Calu3 (cell line): ENCODE data around the gene KLK14. TPM values are rescaled to one million over a fixed set of nuclear protein-coding genes. Genes with fewer than 3 reads are reported as not detected.

Source experiments
- BruUV-seq: library from RNA; stranded (reverse); fragments of 400-500 nt; replicated peaks from 2 replicates; lab custom pipeline; 2021; lab: Mats Ljungman, UMichigan
- CTCF ChIA-PET: fragments of 300-600 bp; sonication (Branson Sonifier 250); formaldehyde crosslinking; loops from one replicate; lab custom pipeline; 2022; ENCODE audit warnings: antibody characterized with exemption; lab: Charles Lee
- DNase-seq: peaks from one replicate; pipeline ENCODE4 v3.0.0; 2022
- H3K27ac Mint-ChIP-seq: one replicate; pipeline ENCODE4 v1.8.0; 2022; ENCODE audit warnings: mixed read lengths; ENCODE audit not compliant: unreplicated experiment
- H3K27me3 Mint-ChIP-seq: one replicate; pipeline ENCODE4 v1.8.0; 2022; ENCODE audit warnings: mixed read lengths; ENCODE audit not compliant: unreplicated experiment
- H3K36me3 Mint-ChIP-seq: one replicate; pipeline ENCODE4 v1.8.0; 2022; ENCODE audit warnings: mild to moderate bottlenecking, moderate library complexity, mixed read lengths; ENCODE audit not compliant: insufficient read depth, unreplicated experiment
- H3K4me1 Mint-ChIP-seq: one replicate; pipeline ENCODE4 v1.8.0; 2022; ENCODE audit warnings: mild to moderate bottlenecking, low read depth, mixed read lengths; ENCODE audit not compliant: unreplicated experiment
- H3K4me3 Mint-ChIP-seq: one replicate; pipeline ENCODE4 v1.8.0; 2022; ENCODE audit warnings: mild to moderate bottlenecking, low read depth, moderate library complexity, mixed read lengths; ENCODE audit not compliant: unreplicated experiment
- H3K9me3 Mint-ChIP-seq: one replicate; pipeline ENCODE4 v1.8.0; 2022; ENCODE audit warnings: low read depth, mixed read lengths; ENCODE audit not compliant: unreplicated experiment
- CTCF ChIP-seq: fragments of 200-600 bp; IDR thresholded peaks from one replicate; pipeline ENCODE4 v1.8.0; 2022; ENCODE audit warnings: antibody characterized with exemption; ENCODE audit not compliant: unreplicated experiment
- intact Hi-C: fragments of 100-400 bp; cut with micrococcal nuclease; formaldehyde crosslinking; loops from one replicate; pipeline ENCODE4 v1.10.0; 2022; ENCODE audit not compliant: unreplicated experiment
- total RNA-seq: library from RNA; stranded (reverse); gene quantifications from 2 replicates; pipeline ENCODE4 v1.2.3, GENCODE V29; 2022

KLK14 gene
- total RNA-seq, 1 experiment from 2014 or later = 0.38 TPM

DNA sequence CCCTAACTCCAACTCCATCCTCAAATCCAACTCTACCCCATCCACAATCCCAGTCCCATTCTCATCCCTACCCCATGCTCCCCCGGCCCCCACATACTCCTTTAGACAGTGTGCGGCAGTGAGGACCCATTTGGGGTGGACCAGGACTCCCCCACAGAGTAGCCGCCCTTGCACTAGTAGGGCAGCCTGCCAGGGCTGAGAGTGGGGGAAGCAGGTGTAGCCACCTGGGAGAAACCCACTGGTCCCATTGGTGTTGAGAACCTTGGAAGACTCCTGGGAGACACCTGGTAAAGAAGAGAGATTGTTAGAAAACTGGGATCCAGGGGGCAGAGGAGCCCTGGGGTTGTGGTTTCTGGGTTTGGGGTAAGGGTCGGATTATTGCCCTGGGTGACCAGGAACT, 22.4 kb downstream of the KLK14 start:
- intact Hi-C loops = no loop called here
- H3K27ac Mint-ChIP-seq = no peak overlapping the region
- TF ChIP-seq CTCF = no peak
- no TSS peak for BruUV-seq
- peaks cover 6% of the 10 kb centered on the region for H3K9me3 Mint-ChIP-seq
- CTCF ChIA-PET = no interaction called here
- H3K4me3 Mint-ChIP-seq = no peak overlapping the region
- H3K27me3 Mint-ChIP-seq = peaks cover 67% of the 10 kb centered on the region
- H3K4me1 Mint-ChIP-seq = no peaks in the 10 kb centered on the region
- no peak for DNase-seq
- no peaks in the 10 kb centered on the region for H3K36me3 Mint-ChIP-seq

DNA sequence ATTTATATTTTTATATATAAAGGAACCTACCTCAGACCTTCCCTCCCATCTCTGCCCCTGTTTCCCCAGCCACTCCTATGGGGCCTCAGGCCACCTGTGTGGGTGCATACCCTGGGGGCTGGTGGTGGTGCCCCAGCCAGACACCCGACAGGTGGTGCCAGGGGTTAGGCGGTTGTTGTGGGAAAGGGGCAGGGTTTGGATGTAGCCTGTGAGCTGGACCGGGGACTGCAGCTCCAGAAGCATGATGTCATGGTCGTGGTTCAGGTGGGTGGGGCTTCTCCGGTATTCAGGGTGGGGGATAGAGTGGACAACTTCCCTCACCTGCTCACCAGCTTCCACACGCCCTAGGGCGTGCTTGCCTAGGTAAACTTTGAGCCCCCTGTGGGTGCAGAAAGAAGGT, 23.0 kb downstream of the KLK14 start:
- no peak for DNase-seq
- CTCF ChIA-PET = no interaction called here
- Mint-ChIP-seq H3K4me1 (no peaks in the 10 kb centered on the region), H3K36me3 (no peaks in the 10 kb centered on the region), H3K9me3 (peaks cover 6% of the 10 kb centered on the region), H3K4me3 (no peak overlapping the region), H3K27ac (no peak overlapping the region), H3K27me3 (peaks cover 70% of the 10 kb centered on the region)
- intact Hi-C loops = no loop called here
- no TSS peak for BruUV-seq
- no peak for TF ChIP-seq CTCF

- Mint-ChIP-seq H3K4me1 (no peaks in the 10 kb centered on the region), H3K27ac (no peak overlapping the region), H3K27me3 (peaks cover 79% of the 10 kb centered on the region), H3K4me3 (no peak overlapping the region), H3K36me3 (no peaks in the 10 kb centered on the region), H3K9me3 (no peaks in the 10 kb centered on the region)
- no peak for DNase-seq
- BruUV-seq = no TSS peak
- no peak for TF ChIP-seq CTCF
- CTCF ChIA-PET = no interaction called here
- intact Hi-C loops = no loop called here
Observed at GRCh38 chr19:51055866-51056265, 26.8 kb downstream of the KLK14 start.

- H3K27ac Mint-ChIP-seq = no peak overlapping the region
- H3K4me1 Mint-ChIP-seq = no peaks in the 10 kb centered on the region
- H3K27me3 Mint-ChIP-seq = peaks cover 16% of the 10 kb centered on the region
- no peak overlapping the region for H3K4me3 Mint-ChIP-seq
- BruUV-seq = no TSS peak
- H3K36me3 Mint-ChIP-seq = no peaks in the 10 kb centered on the region
- CTCF ChIA-PET = interaction anchor here (0.5 to 0.7 kb wide), 2 partner anchors 100 to 141 kb away, joined by 3 to 4 read pairs; no protein-coding TSS in a partner anchor
- intact Hi-C loops = no loop called here
- DNase-seq = no peak
- H3K9me3 Mint-ChIP-seq = no peaks in the 10 kb centered on the region
- no peak for TF ChIP-seq CTCF
Observed at GRCh38 chr19:51047031-51047335, 35.7 kb downstream of the KLK14 start.
